SHP77 treated with DMSO at 0.1 percent for 48 hours (cell line): ENCODE results near the gene BCL2L13.
"Not testable (repeated sequence)": the region's sequence is repeated elsewhere in the genome, so short reads cannot be mapped to it uniquely, and the experiment has no call there.

Source experiments
- DNase-seq: peaks from one replicate; lab custom pipeline; 2025; lab: John Stamatoyannopoulos, UW

Gene BCL2L13

GRCh38 chr22:17764852-17765251, 126.3 kb downstream of the BCL2L13 start:
- DNase-seq: not testable (repeated sequence)

- no peak for DNase-seq
Observed at GRCh38 chr22:17767233-17768065, 128.9 kb downstream of the BCL2L13 start.

- DNase-seq: no peak
Observed at GRCh38 chr22:17769013-17769715, 130.6 kb downstream of the BCL2L13 start.

- no peak for DNase-seq
Observed at GRCh38 chr22:17769716-17770082, 131.1 kb downstream of the BCL2L13 start.

- no peak for DNase-seq
Observed at GRCh38 chr22:17770180-17771077, 131.9 kb downstream of the BCL2L13 start.

- no peak for DNase-seq
Observed at GRCh38 chr22:17772249-17772957, 133.8 kb downstream of the BCL2L13 start.

GRCh38 chr22:17772958-17773605, 134.5 kb downstream of the BCL2L13 start:
- no peak for DNase-seq

- no peak for DNase-seq
Observed at GRCh38 chr22:17773606-17774205, 135.1 kb downstream of the BCL2L13 start.

- DNase-seq: no peak
Observed at GRCh38 chr22:17774206-17774925, 135.8 kb downstream of the BCL2L13 start, which contains the start of gene BID. BID (minus strand) TSS chr22:17774469; CDS start chr22:17750116, 24,353 bp downstream.

GRCh38 chr22:17774926-17775685, 136.5 kb downstream of the BCL2L13 start:
- no peak for DNase-seq

GRCh38 chr22:17775781-17776465, 137.4 kb downstream of the BCL2L13 start:
- DNase-seq: no peak

- no peak for DNase-seq
Observed at GRCh38 chr22:17777005-17777716, 138.6 kb downstream of the BCL2L13 start.

- DNase-seq: no peak
Observed at GRCh38 chr22:17777717-17778044, 139.1 kb downstream of the BCL2L13 start.

GRCh38 chr22:17778412-17778976, 139.9 kb downstream of the BCL2L13 start:
- no peak for DNase-seq

GRCh38 chr22:17779286-17780115, 140.9 kb downstream of the BCL2L13 start:
- DNase-seq: no peak

- no peak for DNase-seq
Observed at GRCh38 chr22:17780116-17780740, 141.7 kb downstream of the BCL2L13 start.
